HL-60 (cell line): ENCODE measurements around the gene DUSP5.

Experiments used
- CTCF ChIP-seq: IDR thresholded peaks from one replicate; pipeline ENCODE4 v1.5.1; 2011; ENCODE audit warnings: low read length, control low read depth, inconsistent platforms; ENCODE audit not compliant: insufficient read depth
- GABPA ChIP-seq: IDR thresholded peaks from 2 replicates; pipeline ENCODE4 v1.6.1; 2012; ENCODE audit warnings: low read depth
- POLR2AphosphoS5 ChIP-seq: IDR thresholded peaks from 2 replicates; pipeline ENCODE4 v1.6.1; 2012; ENCODE audit warnings: low read depth
- SPI1 ChIP-seq: IDR thresholded peaks from 2 replicates; pipeline ENCODE4 v1.6.1; 2012; ENCODE audit warnings: low read depth, mild to moderate bottlenecking, borderline replicate concordance

DNA sequence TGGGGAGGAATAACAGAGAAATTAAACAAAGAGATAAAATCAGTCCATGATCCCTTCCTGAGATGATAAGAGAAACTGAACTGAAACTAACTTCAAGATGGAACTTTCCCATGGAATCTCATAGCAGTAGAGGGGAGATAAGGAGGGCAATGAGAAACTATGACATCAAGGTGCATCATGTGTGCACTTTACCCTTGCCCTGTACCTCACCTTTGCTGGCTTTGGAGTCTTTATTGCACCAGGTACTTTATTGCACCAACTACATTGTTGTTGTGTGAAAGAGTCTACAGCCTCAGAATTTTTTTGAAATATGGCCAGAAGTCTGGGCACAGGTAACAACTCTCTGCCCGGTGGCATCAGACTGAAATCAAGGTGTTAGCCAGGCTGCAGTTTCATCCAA is 58.6 kb downstream of the DUSP5 start:
- no peak for TF ChIP-seq CTCF
- TF ChIP-seq POLR2AphosphoS5: no peak
- TF ChIP-seq SPI1: no peak
- no peak for TF ChIP-seq GABPA
